ENCODE results near the gene MKLN1. TPM values are rescaled to one million over a fixed set of nuclear protein-coding genes. Genes with fewer than 3 reads are reported as not detected.

Gene MKLN1
- total and polyA plus RNA-seq, 10 of the 15 experiments (the other 5 are each of a cell fraction or from before 2014, with no cell fraction given) = 13.6 to 55.8 (median 29.3) TPM

DNA sequence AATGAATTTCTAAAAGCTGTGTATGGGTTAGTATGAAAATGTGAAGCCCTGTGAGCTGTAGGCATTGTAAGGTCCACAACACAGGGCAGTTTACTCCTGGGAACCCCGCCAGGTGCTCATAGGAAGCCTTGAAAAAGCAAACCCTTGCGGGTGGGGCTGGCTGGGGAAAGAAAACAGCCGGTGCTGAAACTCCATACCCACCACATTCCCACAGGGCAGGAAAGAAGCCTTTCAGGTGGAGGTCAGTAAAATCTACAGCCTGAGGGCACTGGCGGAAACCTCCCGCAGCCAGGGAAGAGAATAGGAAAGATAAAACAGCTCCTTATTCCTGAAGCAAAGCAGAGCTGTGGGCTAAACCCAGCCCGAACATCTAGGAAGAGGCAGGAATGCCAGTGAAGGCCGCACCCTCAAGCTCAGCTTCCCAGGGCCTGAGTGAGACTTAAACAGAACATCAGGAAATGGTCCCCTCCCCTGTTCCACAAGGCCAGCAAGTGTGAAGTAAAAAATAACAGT, 194.0 kb downstream of the MKLN1 start:
- no peaks in the 10 kb centered on the region for H3K27me3 ChIP-seq (replicated peaks in 1 of 2; ENCODE audit: control insufficient read depth in 2 of 2, insufficient read depth in 2 of 2, low read length in 1 of 2)

More for the DNA sequence above, 194.0 kb downstream of the MKLN1 start:
- POLR2A ChIA-PET = interaction anchor here (1.2 kb wide), 1 partner anchor 10 kb away, joined by 3 read pairs; no protein-coding TSS in a partner anchor
- DNase-seq (ENCODE audit: low read depth, low spot score) (no peak), FAIRE-seq (no peak), ATAC-seq (no peak)
- no peaks in the 10 kb centered on the region for H3K79me2 ChIP-seq (ENCODE audit: control insufficient read depth, insufficient read depth, low read length)
- TF ChIP-seq, protein P1, sequence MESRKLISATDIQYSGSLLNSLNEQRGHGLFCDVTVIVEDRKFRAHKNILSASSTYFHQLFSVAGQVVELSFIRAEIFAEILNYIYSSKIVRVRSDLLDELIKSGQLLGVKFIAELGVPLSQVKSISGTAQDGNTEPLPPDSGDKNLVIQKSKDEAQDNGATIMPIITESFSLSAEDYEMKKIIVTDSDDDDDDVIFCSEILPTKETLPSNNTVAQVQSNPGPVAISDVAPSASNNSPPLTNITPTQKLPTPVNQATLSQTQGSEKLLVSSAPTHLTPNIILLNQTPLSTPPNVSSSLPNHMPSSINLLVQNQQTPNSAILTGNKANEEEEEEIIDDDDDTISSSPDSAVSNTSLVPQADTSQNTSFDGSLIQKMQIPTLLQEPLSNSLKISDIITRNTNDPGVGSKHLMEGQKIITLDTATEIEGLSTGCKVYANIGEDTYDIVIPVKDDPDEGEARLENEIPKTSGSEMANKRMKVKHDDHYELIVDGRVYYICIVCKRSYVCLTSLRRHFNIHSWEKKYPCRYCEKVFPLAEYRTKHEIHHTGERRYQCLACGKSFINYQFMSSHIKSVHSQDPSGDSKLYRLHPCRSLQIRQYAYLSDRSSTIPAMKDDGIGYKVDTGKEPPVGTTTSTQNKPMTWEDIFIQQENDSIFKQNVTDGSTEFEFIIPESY (IDR thresholded peaks at IDR 0.05) = no peak
- no peak for TF ChIP-seq TAF1 (IDR thresholded peaks at IDR 0.05; ENCODE audit: borderline replicate concordance, low read depth, low read length)
- TF ChIP-seq CBFB (IDR thresholded peaks at IDR 0.05; ENCODE audit: low read depth) = no peak
- no peak for TF ChIP-seq TBL1XR1 (IDR thresholded peaks at IDR 0.05; ENCODE audit: low read depth, low read length)
- no peak for TF ChIP-seq ATF7 (IDR thresholded peaks at IDR 0.05; ENCODE audit: low read depth)
- TF ChIP-seq, protein P2, sequence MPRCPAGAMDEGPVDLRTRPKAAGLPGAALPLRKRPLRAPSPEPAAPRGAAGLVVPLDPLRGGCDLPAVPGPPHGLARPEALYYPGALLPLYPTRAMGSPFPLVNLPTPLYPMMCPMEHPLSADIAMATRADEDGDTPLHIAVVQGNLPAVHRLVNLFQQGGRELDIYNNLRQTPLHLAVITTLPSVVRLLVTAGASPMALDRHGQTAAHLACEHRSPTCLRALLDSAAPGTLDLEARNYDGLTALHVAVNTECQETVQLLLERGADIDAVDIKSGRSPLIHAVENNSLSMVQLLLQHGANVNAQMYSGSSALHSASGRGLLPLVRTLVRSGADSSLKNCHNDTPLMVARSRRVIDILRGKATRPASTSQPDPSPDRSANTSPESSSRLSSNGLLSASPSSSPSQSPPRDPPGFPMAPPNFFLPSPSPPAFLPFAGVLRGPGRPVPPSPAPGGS (IDR thresholded peaks at IDR 0.05; ENCODE audit: borderline replicate concordance, insufficient read depth, low read depth, low read length, poor library complexity, severe bottlenecking) = no peak
- no peak for TF ChIP-seq SUPT20H (IDR thresholded peaks at IDR 0.05; ENCODE audit: borderline replicate concordance, control insufficient read depth, low read depth, low read length)
- no peak overlapping the region for H3K4me3 ChIP-seq
- in situ Hi-C loops (cut with MboI) (no loop called here), intact Hi-C loops (cut with micrococcal nuclease; ENCODE audit: unreplicated experiment) (no loop called here)
- no peaks in the 10 kb centered on the region for H3K36me3 ChIP-seq (ENCODE audit: control insufficient read depth in 2 of 2, insufficient read depth in 2 of 2, low read length in 1 of 2)
- CTCF ChIA-PET = interaction anchor here (0.6 to 2.9 kb wide), 4 partner anchors 17 to 123 kb away, joined by 3 to 9 read pairs (median 4); no protein-coding TSS in a partner anchor
- no peak overlapping the region for H3K9ac ChIP-seq (ENCODE audit: control insufficient read depth, insufficient read depth, low read length)
- BruUV-seq (replicated peaks) = no TSS peak
- no peaks in the 10 kb centered on the region; the same call in 1 of the 2 replicates for H3K4me1 ChIP-seq (ENCODE audit: control insufficient read depth, insufficient read depth, low read length)
- H3K9me3 ChIP-seq (replicated peaks; ENCODE audit: control insufficient read depth, insufficient read depth, low read length) = no peaks in the 10 kb centered on the region
- SMC1A ChIA-PET (ENCODE audit: uncharacterized antibody, unreplicated experiment) = interaction anchor here (0.6 to 1.5 kb wide), 3 partner anchors 13 to 453 kb away, joined by 3 read pairs; no protein-coding TSS in a partner anchor
- 75% methylated on average over 7 of the region's 7 CpGs for WGBS (ENCODE audit: insufficient coverage, insufficient replicate concordance, low lambda C conversion rate, missing lambda C conversion rate)
- no peak overlapping the region for H3K27ac ChIP-seq (ENCODE audit: control insufficient read depth, insufficient read depth)
- RAD21 ChIA-PET (ENCODE audit: unreplicated experiment) = no interaction called here
- H2AFZ ChIP-seq (ENCODE audit: control insufficient read depth, low read depth, low read length) = no peak overlapping the region
- no peaks in the 10 kb centered on the region for H4K20me1 ChIP-seq (ENCODE audit: control insufficient read depth, insufficient read depth)
- no peak overlapping the region; the same call in 1 of the 2 replicates for H3K4me2 ChIP-seq (ENCODE audit: control insufficient read depth, insufficient read depth)

Data from GM12878 (cell line).